ENCODE results near the gene GRK4.

DNA sequence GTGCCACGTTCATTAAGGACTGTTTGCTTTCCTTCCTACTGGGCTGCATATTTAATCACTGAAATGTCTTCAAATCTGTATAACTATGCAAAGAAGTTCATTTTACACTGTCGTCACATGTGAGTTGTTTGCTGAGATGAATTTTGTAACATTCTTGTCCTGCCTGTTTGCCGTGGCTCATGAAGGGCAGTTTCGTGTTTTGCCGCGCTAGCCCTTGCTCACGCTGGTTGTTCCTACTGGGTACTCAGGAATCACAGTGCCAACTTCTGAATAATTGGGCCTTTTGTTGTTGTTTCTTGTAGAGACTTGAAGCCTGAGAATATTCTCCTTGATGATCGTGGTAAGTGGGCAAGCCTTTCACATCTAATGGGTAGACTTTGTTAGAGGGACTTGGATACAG is 58.7 kb downstream of the GRK4 start:
- TF ChIP-seq, protein P1, sequence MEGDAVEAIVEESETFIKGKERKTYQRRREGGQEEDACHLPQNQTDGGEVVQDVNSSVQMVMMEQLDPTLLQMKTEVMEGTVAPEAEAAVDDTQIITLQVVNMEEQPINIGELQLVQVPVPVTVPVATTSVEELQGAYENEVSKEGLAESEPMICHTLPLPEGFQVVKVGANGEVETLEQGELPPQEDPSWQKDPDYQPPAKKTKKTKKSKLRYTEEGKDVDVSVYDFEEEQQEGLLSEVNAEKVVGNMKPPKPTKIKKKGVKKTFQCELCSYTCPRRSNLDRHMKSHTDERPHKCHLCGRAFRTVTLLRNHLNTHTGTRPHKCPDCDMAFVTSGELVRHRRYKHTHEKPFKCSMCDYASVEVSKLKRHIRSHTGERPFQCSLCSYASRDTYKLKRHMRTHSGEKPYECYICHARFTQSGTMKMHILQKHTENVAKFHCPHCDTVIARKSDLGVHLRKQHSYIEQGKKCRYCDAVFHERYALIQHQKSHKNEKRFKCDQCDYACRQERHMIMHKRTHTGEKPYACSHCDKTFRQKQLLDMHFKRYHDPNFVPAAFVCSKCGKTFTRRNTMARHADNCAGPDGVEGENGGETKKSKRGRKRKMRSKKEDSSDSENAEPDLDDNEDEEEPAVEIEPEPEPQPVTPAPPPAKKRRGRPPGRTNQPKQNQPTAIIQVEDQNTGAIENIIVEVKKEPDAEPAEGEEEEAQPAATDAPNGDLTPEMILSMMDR (IDR thresholded peaks at IDR 0.05; ENCODE audit: insufficient read depth, low read length, poor library complexity, severe bottlenecking): no peak
- no peak for TF ChIP-seq EZH2phosphoT487 (conservative IDR thresholded peaks at IDR 0.05; ENCODE audit: low read length)
